ENCODE results near the gene SURF4. TPM values are rescaled to one million over a fixed set of nuclear protein-coding genes. Genes with fewer than 3 reads are reported as not detected.

The SURF4 gene
- total RNA-seq (2014; rRNA removed; shearing (Covaris generic)): 220 and 286 TPM in 2 replicates
- 222 and 237 TPM in 2 replicates for polyA plus RNA-seq (2015; cell fraction: cytosol; rRNA removed)
- polyA plus RNA-seq (2015; cell fraction: nucleus; rRNA removed): 143 and 144 TPM in 2 replicates

- DNase-seq (ENCODE audit: low read depth): peak; percentile 94
Observed at GRCh38 chr9:133375724-133376654, at the start of gene SURF4, which contains the start of gene STKLD1. Gene SURF4 (minus strand): TSS chr9:133376060. CDS start chr9:133375969, 91 bp downstream. Gene STKLD1 (plus strand): TSS chr9:133376366. CDS start chr9:133376474, 108 bp downstream.

- DNase-seq (ENCODE audit: low read depth): no peak
Observed at GRCh38 chr9:133425049-133425632, 49.3 kb upstream of the SURF4 start.

GRCh38 chr9:133424187-133424586, 48.3 kb upstream of the SURF4 start:
- no peak for DNase-seq (ENCODE audit: low read depth)

DNA sequence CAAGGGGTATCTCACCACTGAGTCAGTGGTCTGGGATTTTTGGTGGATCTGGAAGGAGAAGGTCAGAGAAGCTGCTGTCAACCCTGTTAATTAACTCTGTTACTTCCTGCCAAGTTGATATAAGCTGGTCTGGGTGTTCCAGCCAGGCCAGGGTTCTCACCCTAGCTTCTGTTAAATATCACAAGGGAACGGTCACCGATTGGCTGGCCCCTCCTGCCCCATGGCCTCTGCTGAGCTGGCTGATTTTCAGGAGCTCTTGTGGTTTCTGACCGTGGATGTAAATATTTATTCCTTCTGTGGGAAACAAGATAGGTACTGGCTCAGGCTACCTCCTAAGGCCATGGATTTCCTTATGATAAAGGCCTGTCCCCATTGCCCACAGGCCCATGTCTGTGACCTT, 47.4 kb upstream of the SURF4 start:
- no peak for DNase-seq (ENCODE audit: low read depth)

DNA sequence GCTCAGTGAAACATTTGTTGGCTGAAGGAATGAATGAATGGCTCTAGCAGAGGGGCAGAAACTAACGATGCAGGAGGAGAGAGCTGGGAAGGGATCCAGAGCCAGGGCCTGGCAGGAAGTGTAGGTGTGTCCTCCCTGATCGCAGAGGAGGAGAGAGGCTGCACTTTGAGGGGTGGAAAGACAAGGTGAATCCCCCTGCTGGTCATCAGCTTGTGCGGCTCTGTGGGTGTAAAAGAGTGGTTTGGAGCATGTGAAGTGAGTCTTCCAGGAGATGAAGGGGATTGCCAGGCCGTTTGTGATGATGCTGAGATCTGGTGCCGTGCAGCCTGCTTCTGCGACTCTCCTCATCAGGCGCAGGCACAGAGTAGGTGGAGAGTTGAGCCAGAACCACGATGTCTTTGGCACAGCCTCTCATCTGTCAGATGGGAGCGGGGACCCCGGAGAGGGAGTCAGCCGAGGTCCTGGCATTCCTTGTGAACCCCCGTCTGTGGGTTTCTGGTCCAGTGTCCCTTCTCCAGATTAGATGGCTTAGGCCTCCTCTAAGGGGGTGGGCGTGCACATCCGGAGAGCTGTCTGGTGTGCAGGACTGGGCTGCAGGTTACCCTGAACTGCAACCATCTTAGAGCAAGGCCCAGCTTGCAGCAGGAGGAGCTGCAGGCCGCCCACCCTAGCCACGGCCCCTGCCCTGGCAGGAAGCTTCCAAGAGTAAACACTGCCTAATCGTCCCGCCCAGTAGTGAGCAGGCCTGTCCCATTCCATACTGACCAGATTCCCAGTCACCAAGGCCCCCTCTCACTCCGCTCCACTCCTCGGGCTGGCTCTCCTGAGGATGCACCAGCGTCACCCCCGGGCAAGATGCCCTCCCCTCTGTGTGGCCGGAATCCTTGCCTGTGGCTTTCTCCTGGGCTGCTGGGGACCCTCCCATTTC, 46.0 kb upstream of the SURF4 start, which contains the start of gene ADAMTS13:
Gene ADAMTS13 (plus strand): TSS at position 753 of the 928 bp plus-strand sequence. CDS start 77 bp downstream, at position 830.
- DNase-seq (ENCODE audit: low read depth): peak; percentile 54

- DNase-seq (ENCODE audit: low read depth): no peak
Observed at GRCh38 chr9:133420392-133420827, 44.5 kb upstream of the SURF4 start.

GRCh38 chr9:133419005-133419404, 43.1 kb upstream of the SURF4 start:
- DNase-seq (ENCODE audit: low read depth): no peak

DNA sequence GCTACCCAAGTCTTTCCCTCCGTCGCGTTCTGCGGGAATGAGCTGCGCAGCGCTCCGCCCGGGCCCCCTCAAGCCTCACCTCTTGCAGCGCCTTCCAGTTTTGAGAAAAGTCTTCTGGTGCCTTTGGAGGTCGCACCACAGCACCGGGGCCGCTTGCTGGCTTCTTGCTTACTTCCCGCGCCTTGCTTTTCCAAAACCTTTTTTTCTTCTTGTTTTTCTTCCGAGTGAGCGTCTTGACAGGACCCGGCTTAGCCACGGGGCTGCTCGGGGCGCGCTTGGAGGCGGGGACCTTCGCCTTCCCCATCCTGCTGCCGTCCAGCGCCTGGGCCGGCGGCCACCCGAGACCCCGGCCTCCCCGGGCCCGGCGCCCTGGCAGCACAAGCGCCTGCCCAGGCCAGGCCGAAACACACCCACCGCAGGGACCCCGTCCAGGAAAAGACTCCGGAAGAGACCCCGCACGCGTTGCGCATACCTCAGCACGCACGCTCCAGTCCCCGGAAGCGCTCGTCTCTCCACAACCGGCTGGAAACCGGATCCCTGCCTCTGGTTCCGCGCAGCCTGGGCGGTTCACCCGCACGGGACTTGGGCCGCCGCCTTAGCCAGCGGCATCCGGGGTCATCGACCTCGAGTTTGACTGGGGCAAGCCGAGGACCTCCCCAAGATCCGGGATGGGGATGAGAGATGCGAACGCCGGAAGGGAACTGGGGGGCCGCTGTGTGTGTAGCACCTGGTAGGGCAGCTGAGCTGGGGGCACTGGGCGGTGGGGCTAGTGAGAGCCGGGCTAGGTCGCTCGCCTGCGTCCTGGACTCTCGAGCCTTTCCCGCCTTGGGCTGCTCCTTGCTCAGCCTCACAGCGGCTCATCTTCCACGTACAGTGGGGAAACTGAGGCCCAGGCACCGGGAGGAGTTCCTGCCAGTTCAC, 41.9 kb upstream of the SURF4 start, which contains the start of gene REXO4:
Gene REXO4 (minus strand): TSS at position 470 of the 921 bp plus-strand sequence. CDS start 166 bp downstream, at position 304.
- DNase-seq (ENCODE audit: low read depth): peak; percentile 91

- no peak for DNase-seq (ENCODE audit: low read depth)
Observed at GRCh38 chr9:133415170-133415569, 39.3 kb upstream of the SURF4 start.

DNA sequence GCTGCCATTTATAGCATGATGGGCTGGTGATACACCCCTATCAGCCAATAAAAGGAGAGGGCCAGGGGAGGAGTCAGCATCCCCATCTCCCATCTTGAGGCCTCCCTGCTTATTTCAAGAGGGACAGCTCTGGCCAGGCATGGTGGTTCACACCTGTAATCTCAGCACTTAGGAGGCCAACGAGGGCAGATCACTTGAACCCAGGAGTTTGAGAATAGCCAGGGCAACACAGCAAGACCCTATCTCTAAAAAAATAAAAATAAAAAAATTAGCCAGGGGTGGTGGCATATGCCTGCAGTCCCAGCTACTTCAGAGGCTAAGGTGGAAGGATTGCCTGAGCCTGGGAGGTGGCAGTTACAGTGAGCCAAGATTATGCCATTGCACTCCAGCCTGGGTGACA, 32.2 kb upstream of the SURF4 start:
- DNase-seq (ENCODE audit: low read depth): no peak

GRCh38 chr9:133406480-133407307, 30.8 kb upstream of the SURF4 start:
- peak; percentile 74 for DNase-seq (ENCODE audit: low read depth)

- DNase-seq (ENCODE audit: low read depth): peak; percentile 25
Observed at GRCh38 chr9:133405508-133406438, 29.9 kb upstream of the SURF4 start.

DNA sequence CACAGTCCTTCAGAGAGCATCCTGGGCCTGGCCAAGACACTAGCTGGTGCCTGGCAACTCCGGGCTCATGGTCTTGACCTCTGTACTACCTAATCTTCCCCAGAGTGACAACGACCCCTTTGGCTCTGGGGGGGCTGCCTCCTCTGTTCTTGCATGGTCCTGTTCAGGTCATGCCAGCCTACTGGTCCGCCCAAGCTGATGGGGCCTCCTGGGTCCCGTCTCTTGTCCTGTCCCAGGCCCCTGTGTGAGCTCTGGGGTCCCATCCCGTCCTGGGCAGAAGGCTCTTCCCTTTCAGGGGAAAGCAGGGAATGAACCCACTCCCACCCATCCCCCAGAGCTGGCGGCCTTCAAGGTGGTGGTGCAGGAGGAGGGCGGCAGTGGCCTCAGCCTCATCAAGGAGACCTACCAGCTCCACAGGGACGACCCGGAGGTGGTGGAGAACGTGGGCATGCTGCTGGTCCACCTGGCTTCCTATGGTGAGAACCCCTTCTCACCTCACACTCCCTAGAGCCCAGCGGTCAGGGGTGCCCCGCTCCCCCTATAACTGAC, 28.7 kb upstream of the SURF4 start:
- DNase-seq (ENCODE audit: low read depth): no peak

GRCh38 chr9:133403766-133404453, 28.1 kb upstream of the SURF4 start:
- DNase-seq (ENCODE audit: low read depth): peak; percentile 30

DNA sequence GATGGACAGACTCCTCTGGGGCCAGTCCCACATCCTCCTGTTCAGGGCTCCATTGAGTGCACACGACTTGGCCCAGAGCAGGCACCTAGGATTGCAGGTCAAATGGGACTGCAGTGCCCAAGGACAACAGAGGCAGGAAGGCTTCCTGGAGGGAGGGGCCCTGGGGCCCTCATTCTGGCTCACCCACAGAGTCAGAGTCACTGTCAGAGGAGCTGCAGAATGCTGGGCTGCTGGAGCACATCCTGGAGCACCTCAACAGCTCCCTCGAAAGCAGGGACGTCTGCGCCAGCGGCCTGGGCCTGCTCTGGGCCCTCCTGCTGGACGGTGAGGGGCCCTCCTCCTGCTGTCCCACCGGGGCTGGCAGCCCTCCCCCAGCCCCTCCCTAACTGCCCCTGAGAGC, 26.8 kb upstream of the SURF4 start:
- no peak for DNase-seq (ENCODE audit: low read depth)

DNA sequence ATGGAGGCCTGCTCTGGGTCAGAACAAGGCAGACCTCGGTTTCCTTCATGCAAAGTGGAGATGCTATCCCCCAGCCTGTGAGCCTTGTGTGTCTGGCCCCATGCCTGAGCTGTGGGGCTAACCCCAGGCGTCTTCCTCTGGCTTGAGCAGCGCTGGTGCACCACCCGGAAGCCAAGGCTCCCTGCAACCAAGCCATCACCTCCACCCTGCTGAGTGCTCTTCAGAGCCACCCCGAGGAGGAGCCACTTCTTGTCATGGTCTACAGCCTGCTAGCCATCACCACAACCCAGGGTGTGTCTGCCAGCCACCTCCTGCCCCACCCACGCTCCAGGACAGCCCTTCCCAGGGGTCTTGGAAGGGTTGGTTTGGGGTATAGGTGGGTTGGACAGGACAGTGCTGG, 25.7 kb upstream of the SURF4 start:
- DNase-seq (ENCODE audit: low read depth): no peak

GRCh38 chr9:133400292-133400691, 24.4 kb upstream of the SURF4 start:
- no peak for DNase-seq (ENCODE audit: low read depth)
